GM21717 (cell line): Measurements from ENCODE around the gene ZNF775.

Experiments
- ATAC-seq: cut with Tn5 transposase; IDR thresholded peaks from one replicate; pipeline ENCODE4 v1.9.1; 2021; ENCODE audit warnings: mild to moderate bottlenecking, moderate library complexity; ENCODE audit not compliant: unreplicated experiment

The ZNF775 gene

DNA sequence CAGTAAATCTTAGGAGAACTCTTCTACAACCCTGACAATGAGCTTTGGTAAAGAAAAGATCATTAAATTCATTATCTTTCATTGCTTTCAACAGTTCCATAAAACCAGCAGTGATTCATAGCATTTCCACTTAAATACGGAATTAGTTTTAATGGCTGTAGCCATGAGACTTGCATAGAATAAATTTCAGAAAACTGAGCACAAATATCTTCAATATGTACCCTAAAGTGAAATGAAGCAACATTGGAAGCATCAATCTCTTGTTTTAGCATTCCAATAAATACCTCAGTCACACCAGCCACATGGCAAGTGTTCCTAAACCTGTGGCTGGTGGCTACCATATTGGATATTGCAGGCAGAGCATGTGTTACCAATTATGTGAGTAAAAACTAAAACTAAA lies 34.1 kb upstream of the ZNF775 start:
- no peak for ATAC-seq

DNA sequence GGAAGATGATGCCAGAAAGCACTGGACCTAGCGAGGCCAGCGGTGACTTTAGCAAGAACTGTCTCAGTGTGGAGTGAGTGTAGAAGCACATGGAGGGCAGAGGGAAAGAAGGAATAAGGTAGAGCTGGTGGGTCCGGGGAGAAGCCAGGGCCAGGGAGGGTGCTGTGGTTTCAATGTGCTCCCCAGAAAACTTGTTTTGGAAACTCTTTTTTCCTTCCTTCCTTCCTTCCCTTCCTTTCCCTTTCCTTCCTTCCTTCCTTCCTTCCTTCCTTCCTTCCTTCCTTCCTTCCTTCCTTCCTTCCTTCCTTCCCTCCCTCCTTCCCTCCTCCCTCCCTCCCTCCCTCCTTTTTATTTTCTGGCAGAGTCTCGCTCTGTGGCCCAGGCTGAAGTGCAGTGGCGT lies 32.2 kb upstream of the ZNF775 start:
- no peak for ATAC-seq

DNA sequence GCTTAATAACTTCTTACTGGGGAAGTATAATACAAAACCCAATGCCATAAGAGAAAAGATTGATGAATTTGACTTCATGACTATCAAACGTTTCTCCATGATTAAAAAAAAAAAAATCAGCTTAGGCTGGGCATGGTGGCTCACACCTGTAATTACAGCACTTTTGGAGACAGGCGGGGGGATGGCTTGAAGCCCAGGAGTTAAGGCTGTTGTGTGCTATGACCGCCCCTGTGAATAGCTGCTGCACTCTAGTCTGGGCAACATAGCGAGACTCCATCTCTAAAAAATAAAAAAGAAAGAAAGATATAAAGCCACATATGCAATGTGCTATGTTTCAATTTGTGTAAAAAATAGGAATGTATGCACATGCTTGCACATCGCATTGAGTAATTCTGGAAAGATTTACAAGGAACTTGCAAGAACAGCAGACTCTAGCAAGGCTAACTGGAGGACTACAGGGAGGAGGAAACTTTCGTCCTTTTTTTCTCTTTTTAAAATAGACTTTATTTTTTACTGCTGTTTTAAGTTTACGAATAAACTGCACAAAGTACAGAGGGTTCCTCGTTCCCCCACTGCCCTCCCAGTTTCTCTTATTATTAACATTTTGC lies 27.4 kb upstream of the ZNF775 start:
- ATAC-seq = no peak

DNA sequence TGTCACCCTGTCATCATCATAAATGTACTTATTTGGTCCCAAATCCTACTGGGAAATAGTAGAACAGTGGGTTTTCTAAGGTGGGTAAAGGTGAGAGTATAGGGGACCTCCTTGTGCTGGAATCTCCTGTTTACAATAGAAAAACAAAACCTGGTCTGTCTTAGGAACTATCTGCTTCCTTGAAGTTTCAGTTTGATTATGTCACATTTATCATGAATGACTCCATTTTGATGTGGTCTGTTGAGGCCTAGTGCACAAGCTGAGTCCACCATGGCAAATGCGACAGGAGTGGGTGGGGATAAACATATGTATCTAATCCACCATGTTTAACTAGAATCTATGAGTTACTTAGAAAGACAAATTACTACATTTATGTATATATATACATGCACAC lies 23.5 kb upstream of the ZNF775 start:
- ATAC-seq = no peak

DNA sequence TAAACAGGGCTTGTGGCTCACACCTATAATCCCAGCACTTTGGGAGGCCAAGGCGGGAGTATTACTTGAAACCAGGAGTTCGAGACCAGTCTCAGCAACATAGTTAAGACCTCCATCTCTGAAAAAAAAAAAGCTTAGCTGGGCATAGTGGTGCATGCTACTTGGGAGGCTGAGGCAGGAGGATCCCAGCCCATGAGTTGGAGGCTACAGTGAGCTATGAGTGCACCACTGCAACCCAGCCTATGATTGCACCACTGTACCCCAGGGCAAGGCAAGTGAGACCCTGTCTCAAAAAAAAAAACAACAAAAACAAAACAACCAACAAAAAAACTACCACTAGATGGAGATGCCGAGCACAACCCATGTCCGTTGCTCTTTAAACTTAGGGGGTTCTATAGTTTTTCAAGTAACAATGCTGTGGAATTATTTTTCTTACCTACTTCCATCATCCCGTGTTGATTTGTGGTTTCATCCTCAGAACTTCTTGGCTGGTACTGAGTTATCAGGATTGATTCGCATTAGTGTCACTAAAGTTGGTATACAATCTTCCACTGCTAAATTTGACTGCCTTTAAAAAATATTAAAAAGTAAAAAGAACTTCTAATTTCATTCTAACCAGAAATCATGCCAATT lies 22.7 kb upstream of the ZNF775 start:
- ATAC-seq = no peak

DNA sequence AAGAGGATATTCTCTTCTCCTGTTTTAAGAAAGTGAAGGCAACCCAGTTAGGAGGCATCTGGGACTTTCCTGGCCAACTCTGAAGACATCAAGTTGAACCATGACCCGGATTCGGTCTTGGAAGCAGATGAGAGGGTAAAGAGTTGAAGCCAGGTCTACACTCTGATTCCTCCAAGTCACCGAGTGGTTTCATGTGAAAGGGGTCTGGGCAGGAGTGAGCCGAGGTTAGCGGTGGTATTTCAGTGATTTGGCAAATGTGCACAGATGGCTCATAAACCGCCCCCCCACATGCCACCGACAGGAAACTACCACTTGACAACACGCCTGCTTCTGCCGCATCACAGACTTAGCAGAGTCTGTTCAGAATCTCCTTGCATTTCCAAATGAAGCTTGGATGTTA lies 21.9 kb upstream of the ZNF775 start:
- ATAC-seq = peak; percentile 57

DNA sequence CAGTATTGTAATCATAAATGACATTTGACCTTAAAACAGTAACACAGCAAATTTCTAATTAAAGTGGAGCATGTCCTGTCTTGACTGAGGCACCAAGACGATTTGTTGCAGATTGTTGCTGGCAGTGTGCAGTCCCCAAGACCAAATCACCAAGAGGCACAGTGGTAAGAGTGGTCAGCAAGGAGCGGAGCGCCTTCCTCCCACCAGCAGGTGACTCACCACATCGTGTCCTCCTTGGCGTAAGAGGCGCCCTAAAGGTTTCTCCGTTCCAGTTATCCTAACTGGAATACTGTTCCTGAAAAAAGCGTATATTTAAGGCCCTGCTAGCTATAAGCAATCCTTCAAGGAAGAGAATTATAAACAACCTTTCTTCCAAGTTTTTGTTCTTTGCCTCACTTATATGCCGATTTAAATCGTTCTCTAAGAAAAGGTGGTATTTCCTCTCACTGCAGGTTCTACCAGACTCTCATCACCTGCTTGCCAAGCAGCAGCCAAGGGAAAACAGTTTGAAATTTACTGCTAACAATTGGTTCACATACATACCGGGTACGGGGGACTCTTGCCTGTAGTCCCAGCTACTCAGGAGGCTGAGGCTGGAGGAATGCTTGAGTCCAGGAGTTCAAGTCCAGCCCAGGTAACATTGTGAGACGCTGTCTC lies 21.2 kb upstream of the ZNF775 start:
- no peak for ATAC-seq

DNA sequence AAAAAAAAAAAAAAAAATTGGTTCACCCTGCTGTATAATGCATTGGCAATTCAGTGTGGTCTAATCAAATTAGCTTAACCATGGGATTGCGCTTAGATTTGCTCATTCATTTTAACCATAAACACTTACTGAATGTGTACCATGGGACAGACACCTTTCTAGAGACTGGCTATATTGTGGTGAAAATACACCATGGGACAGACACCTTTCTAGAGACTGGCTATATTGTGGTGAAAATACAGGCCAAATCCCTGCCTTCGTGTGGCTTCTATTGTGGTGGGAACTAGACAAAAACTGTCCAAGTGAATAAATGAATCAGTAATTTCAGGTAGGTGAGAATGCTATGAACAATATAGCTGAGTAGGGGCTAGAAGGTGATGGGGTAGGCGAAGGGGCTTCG lies 20.7 kb upstream of the ZNF775 start:
- ATAC-seq = no peak

DNA sequence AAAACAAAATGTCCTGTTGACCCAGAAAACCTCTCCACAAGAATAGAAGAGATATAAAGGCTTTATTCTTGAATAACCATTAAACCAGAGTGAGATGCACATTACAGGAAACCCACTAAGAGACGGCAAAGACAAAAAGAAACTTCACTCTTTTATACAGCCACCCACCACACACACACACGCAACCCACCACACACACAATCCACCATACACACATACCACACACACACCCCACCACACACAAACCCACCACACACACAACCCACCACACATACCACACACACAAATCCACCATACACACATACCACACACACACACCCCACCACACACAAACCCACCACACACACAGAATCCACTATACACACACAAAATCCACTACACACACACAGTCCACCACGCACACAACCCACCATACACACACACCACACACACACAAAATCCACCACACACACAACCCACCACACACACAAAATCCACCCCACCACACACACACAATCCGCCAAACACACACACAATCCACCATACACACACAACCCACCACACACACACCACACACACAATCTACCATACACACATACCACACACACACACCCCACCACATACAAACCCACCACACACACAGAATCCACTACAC lies 20.0 kb upstream of the ZNF775 start:
- ATAC-seq = no peak

DNA sequence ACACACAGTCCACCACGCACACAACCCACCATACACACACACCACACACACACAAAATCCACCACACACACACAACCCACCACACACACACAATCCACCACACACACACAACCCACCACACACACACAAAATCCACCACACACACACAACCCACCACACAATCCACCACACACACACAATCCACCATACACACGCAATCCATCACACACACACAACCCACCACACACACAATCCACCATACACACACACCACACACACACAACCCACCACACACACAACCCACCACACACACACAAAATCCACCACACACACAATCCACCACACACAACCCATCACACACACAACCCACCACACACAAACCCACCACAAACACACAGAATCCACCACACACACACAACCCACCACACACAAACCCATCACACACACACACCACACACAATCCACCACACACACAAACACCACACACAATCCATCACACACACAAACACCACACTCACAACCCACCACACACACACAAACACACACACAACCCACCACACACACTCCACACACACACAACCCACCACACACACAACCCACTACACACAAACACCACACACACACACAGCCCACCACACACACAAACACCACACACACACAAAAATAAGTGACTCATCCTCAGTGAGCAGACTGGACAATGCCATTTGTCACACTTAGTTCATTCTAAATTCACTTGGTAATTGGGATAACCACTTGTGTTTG lies 19.3 kb upstream of the ZNF775 start:
- no peak for ATAC-seq

DNA sequence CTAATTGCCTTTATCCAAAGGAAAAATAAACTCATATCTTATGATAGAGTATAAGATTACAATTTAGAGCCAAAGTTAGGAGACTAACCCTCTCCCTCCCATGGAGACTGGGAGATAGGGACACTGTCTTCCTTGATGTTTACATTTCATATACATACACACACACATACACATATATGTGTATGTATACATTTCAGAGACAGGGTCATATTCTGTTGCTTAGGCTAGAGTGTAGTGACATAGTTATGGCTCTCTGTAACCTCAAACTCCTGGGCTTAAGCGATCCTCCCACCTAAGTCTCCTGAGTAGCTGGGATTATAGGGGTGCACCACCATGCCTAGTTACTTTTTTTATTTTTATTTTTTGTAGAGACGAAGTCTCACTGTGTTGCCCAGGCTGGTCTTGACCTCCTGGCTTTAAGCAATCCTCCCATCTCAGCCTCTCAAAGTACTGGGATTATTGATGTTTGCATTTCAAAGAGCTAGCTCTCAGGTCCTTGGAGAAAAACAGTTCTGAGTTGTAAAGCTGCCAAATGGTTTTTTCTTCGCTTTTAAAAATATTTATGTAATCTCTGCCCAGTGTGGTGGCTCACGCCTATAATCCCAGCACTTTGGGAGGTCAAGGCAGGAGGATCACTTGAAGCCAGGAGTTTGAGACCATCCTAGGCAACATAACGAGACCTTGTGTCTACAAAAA lies 18.6 kb upstream of the ZNF775 start:
- ATAC-seq = no peak

DNA sequence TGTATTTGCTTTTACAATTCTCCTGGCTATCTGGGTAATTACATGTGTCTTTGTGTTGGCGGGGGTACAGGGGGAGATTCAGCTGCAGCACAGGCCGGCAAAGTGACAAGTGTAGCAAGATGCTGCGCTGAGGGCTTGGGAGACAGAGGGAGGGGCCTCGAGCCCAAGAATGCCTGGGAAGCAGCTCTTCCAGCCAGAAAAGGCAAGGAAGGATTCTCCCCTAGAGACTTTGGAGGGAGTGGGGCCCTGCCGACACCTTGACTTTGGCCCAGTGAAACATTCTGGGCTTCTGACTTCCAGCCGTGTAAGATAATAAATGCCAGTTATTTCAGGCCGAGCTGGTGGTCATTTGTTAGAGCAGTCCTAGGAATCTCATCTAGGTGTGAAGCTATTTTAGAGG lies 17.7 kb upstream of the ZNF775 start:
- no peak for ATAC-seq

DNA sequence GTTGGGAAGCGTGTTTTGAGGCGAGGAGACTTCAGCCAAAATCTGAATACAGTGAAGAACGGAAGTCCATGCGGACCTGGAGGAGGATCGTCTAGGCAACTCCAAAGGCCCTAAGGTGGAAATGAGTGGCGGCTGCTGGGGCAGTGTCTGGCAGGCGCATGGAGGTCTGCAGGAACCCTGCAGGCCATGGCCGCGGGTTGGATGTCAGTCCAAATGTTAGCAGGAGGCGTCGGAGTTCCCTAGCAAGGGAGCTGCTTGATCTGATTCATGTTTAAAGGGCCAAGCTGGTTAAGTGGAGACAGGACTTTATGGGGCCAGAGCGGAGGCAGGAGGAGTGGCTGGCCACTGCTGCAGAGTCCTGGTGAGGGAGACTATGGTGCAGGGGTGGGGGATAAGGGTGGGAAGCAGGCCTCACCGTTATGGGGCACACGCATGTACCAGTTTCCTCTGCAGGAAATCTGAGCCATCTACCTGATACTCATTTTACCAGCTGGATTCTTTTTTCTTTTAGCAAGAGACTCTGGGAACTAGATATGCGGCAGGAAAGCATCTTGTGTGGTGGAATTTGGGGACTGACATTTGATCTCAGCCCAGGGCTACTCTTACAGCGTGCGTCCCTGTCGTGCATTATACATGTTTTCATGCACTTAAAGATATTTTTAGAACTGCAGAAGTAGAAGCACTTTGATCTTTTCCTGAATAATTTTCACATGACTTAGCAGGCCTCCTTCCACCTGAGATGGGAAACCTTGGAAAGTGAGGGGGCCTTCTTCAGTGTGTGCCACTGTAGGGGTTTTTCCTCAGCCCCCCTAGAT lies 17.1 kb upstream of the ZNF775 start:
- no peak for ATAC-seq

DNA sequence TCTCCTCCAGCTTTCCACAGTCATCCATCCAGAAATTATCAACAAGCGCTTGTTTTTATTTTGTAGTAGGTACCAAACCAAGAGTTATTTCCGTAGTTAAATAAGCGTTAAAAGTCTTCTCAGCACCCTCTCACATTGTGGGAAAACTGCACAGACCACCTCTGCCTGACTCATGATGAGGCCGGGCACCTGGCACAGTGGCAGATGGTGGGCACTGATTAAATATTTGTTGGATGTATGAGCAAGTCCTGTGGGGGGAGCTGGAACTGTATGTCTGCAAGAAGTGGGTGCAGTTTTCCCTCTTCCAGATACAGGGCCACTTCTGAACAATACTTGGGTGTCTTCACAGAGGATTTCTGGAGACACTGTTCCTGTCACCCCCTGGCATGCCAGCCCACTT lies 15.8 kb upstream of the ZNF775 start:
- ATAC-seq = no peak

DNA sequence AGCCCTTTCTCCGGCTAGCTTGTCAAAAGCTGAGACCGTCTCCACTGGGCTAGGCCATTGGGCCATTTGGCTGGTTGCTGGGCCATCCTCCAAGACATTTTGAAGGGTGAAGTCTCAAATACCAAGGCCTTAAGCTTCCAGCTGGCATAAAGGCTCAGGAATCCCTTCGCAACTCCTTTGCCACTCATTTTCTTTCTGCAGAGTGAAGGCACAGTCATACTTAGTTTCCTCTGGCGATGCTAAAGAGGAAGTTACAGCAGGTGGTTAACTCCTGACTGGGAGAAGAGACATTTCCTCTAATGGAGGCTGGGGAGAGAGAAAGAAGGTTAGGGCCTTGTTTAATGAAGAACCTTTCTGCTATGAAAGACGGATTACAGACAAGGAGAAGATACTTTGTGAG lies 15.3 kb upstream of the ZNF775 start:
- ATAC-seq = no peak

DNA sequence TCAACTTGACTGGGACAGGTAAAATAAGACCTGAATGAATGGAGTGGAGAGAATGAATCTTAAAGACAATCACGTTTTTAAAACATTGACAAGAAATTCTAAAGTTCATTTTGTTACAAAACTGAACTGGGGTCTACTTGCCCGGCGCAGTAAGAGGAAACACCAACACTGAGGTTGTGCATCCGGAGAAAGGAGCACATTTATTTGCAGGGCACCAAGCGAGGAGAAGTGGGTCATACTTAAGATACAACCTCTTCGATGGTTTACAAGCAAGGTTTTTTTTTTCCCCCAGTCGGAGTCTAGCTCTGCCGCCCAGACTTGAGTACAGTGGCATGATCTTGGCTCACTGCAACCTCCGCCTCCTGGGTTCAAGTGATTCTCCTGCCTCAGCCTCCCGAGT lies 13.9 kb upstream of the ZNF775 start:
- no peak for ATAC-seq

DNA sequence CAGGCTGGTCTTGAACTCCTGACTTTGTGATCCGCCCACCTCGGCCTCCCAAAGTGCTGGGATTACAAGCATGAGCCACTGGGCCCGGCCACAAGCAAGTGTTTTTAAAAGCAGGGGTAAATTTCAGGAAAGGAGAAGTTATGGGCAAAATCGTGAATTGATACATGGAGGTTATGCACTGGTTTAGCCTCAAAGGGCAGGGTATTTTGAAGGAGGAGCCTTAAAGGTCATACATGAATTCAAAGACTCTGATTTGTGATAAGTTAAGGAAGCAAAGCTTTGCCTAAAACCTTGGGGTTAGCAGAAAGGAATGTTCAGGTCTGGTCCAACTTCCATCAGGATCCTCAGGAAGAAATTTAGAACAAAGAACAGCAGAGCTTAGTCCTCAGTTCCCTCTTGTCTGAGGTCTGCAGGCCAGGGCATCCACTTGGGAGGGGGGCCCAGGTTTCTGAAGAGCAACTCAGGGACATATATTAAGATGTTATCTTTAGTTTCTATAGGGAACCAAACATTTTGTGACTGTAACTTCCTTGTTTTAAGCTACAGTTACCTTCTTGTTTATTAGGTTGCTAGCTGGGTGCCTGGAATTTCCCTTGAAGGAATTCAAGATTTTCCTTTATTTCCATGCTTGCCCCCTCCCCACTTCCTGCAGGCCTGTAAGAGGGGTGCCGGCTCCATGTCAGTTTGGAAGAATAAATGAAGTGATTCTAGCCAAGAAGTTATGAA lies 13.3 kb upstream of the ZNF775 start:
- ATAC-seq = no peak

DNA sequence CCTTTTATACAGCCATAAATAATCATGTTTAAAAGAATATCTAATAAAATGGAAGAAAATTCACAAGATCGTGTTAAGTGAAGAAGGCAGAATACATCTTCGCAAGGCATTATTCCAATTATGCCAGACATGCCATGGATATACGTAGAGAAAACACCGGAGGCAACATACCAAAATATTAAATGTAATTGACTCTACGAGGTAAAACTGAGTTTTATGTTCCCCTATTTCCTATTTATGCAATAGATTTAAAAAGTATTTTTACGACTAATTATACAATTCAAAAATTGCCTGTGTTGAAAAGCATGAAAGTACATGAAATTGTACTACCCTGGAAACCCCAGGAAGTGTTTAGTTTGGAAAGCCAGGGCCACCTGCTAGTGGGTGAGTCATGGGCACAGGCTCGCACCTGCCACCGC lies 11.4 kb upstream of the ZNF775 start:
- ATAC-seq = no peak

DNA sequence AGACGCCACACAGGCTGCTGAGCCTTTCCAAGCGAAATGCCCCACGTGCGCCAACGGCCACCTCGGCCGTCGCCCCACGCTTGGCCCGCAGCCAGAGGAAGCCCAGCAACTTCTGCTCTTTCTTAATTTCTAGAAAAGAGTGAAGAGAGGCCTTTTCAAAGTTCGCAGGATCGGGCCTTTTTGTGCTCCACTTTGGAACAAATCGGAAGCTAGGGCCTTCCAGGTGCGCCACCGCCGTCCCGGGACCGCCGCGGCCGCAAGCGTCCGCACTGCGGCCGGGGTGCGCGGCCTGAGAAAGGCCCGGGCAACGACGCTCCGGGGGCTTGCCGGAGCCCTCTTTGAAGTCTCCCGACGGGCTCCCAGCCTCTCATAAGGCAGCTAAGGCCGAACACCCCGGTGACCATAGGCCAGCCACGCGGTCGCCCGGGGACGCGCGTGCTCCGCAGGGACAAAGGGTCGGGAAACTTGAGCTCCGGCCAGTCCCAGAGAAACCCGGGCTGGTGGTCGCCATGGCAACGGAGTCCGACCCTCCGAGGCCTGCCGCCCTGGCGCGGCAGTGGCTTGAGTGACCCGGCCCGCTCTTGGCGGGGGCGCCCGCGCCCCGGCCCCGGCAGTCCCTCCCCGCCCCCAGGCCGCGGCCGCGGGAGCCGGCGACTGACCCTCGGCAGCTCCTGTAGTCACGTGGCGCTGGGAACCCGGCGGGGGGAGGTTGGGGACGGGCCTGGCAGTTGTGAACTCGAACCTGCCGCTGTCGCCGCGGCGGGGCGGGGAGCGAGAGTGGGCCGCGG lies 10.8 kb upstream of the ZNF775 start, which contains the start of gene REPIN1:
REPIN1 (plus strand) TSS at position 727 of the 788 bp plus-strand sequence. CDS start 890 bp downstream, outside the sequence.
- peak; percentile 46 for ATAC-seq
